Measurements from ENCODE around the gene ASB13.

ASB13 gene, protein sequence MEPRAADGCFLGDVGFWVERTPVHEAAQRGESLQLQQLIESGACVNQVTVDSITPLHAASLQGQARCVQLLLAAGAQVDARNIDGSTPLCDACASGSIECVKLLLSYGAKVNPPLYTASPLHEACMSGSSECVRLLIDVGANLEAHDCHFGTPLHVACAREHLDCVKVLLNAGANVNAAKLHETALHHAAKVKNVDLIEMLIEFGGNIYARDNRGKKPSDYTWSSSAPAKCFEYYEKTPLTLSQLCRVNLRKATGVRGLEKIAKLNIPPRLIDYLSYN

GRCh38 chr10:5666008-5666840, at the start of gene ASB13:
Gene ASB13 (minus strand): TSS chr10:5666595. CDS start chr10:5666551, 44 bp downstream.
- no peak for DNase-seq

- no peak for DNase-seq
Observed at GRCh38 chr10:5711642-5712041, 45.2 kb upstream of the ASB13 start.

- no peak for DNase-seq
Observed at GRCh38 chr10:5710859-5711258, 44.5 kb upstream of the ASB13 start.

DNA sequence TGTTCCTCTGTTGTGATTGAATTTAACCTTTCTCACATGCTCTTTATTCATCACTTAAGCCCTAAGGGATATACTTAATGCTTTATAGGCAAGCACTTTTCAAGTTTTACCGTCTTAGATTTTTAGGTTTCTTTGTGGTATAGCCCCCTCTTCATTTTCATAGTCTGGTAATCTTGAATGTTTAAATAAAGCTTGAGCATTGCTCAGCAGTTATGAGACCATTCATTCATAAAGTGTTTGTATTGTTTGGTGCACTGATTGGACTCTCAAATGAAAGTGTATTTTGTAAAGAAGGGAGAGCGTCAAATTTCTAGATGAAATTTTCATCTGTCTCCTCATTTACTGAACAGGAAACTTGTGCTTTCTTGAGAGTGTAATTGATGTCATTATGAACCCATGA, 43.5 kb upstream of the ASB13 start:
- DNase-seq: no peak

DNA sequence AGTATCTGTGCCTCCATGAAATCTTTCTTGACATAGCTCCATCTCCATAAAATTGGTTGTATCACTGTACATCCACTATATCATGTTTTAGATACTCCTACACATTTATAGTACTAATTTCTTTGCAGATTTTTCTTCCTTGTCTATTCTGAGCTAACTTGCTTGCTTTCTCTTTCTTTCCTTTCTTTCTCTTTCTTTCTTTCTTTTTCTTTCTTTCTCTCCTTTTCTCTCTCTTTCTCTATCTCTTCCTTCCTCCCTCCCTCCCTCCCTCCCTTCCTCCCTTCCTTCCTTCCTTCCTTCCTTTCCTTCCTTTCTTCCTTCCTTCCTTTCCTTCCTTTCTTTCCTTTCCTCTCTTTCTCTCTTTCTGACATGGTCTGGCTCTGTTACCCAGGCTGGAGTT, 42.0 kb upstream of the ASB13 start:
- no peak for DNase-seq

GRCh38 chr10:5698062-5698461, 31.7 kb upstream of the ASB13 start:
- DNase-seq: no peak

- DNase-seq: no peak
Observed at GRCh38 chr10:5697342-5697741, 30.9 kb upstream of the ASB13 start.

DNA sequence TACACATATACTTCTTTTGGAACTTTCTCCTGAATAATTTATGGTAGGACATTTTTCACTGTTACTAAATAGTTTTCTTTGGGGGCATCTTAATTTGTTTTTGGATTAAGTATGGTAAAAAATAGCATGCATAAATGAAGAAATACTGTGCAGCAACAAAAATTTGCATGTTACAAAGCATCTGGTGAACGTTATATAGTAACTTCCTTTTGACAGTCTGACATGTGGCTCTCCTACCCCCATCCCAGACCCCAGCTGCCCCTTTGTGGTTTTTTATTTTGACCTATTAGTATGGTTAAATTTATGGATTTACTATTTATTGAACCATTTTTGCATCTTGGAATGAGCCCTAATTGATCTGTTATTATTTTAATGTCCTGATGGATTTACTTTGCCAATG, 28.2 kb upstream of the ASB13 start:
- DNase-seq: no peak

DNA sequence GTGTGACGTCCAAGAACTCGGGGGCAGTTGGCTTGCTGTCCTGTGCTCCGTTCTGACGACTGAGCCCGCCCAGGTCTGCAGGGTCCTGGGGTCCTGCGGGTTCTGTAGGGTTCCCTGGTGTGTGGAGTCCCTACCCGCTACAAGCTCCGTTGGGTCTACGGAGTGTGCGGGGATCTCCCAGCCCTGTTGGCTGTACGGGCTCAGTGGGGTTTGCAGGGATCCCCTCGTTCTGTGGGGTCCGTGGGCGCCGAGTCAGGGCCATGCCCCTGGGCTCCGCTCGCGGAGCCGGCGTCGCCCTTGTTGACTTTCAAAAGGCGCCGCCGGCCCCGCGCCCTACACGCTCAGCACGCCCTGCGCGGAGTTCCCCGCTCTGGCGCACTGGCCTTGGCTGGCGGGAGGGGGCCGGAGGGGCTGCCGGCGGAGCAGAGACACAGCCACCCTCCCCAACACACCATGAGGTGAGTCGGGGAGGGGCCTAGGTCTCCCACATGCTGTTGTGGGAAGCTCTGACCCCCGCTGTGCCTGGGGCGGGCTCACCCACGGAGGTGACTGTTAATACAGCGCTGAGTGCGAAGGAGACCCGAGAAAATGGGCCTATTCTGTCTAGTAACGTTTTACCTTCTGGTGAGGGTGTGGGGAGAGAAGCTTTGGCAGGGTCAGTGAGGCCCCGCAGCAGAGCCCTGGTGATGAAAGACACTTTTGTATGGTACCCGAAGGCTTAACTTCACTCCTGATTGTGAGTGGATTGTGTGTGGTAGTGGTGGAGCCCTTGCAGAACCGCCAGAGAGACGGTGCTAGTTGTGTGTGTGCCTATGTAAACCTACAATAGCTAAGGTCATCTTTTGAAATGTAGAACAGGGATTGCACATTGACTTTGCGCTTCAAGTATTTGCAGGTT, 26.3 kb upstream of the ASB13 start:
- no peak for DNase-seq

- no peak for DNase-seq
Observed at GRCh38 chr10:5691786-5692185, 25.4 kb upstream of the ASB13 start.

DNA sequence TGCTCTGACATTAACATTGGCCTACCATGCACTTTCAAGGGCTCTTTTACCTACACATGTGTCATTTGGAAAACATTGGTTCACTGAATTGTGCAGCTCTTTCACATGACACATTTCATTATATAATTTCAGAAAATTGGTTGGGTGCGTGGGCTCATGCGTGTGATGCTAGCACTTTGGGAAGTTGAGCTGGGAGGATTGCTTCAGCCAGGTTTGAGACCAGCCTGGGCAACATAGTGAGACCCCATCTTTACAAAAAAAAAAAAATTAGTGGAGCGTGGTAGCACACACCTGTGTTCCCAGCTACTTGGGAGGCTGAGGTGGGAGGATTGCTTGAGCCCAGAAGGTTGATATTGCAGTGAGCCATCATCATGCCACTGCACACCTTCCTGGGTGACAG, 22.2 kb upstream of the ASB13 start:
- DNase-seq: no peak

- no peak for DNase-seq
Observed at GRCh38 chr10:5685764-5686240, 19.4 kb upstream of the ASB13 start.

- DNase-seq: no peak
Observed at GRCh38 chr10:5684971-5685763, 18.8 kb upstream of the ASB13 start.

DNA sequence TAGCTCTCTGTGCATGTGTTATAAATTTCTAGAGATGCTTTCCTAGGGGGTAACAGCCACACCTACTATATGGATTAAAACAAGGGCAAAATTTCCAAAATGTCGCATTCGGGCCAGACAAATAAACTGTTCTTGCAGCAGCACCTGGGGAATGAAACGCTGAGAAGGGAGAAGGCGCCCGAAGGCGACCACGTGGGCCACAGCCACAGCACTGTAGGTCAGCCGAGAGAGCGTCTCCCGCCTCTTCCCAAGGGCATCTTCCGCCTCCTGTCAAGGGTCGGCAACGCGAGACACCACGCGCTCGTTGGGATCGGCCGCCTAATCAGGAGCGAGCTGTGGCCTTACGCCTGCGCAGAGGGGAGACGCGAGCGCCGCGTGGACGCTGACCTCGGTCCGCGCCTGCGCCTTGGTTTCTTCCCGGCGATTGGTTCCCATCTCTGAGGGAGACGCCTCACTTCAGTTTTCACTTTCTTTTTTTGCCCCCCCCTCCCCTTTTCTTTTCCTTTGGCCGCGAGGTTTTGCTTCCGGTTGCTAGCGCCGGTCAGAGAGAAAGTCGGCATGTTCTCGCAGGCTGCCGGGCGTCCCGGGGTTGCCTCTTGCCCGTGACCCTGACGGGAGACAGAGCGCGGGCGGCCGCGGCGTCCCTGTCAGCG, 18.0 kb upstream of the ASB13 start, which contains the start of gene TASOR2:
Gene TASOR2, plus strand, starts transcription at position 521 of the 653 bp plus-strand sequence. CDS start 35,805 bp downstream, outside the sequence.
- DNase-seq: peak; percentile 94

GRCh38 chr10:5683065-5683464, 16.7 kb upstream of the ASB13 start:
- DNase-seq: no peak

DNA sequence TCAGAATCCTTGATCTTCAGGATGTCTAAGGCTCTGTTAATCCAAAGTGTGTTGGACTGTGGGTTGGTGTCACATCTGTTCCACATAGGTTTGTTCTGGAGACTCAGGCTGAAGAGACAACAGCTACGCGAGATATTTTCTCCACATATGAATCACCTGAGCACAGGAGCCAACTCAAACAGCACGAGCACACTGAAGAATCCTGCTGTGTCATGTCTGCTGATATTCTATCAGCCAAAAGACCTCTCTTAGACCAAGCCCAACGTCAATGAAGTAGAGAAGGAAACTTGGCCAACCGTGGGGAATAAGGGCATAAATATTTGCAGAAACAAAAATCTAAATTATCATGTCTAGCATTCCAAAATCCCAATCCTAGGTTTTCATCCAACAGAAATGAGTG, 15.5 kb upstream of the ASB13 start:
- DNase-seq: no peak

DNA sequence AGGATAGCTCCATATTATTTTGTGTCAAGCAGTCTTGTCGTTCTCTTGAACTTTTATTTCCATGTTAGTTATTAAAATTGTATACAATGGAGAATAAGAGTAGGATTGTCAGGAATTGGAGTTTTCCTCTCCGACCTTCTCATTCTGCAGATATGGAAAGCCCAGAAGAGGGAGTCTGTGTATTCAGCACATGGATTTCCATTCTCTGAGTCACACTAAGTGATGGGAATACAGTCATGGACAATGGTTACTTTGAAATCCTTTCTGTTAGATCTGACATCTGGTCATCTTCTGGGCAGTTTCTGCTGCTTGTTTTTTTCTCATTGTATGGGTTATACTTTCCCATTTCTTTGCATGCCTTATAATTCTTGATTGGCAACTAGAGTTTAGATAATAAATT, 13.2 kb upstream of the ASB13 start:
- no peak for DNase-seq

- no peak for DNase-seq
Observed at GRCh38 chr10:5679037-5679435, 12.6 kb upstream of the ASB13 start.

DNA sequence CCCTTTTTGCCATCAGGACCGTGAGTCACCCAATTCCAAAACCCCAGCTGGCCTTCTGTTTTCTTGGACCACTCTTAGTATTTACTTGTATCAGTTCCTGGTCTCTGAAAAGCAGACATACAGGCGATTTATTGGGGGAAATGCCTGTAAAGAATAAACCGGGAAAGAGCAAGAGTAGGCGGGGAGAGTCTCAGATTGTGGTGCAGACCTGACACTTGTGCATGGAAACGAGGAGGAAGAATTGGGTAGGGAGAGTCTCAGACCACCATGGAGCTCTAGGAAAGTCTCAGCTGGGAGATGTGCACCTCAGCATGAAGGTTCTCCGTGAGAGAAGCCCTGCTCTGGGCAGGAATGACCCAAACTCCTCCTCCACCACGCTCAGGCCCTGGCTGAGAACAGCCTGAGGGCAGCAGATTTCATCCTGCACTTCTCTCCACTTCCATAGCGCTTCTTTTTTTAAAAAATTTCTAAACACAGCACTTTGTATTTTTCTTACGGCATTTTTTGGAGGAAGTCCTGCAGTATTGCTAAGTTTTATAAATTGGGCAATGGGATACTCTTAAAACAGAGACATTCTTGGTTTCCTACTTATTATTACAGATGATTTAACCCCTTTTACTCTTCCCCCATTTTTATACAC, 12.1 kb upstream of the ASB13 start:
- DNase-seq: no peak

DNA sequence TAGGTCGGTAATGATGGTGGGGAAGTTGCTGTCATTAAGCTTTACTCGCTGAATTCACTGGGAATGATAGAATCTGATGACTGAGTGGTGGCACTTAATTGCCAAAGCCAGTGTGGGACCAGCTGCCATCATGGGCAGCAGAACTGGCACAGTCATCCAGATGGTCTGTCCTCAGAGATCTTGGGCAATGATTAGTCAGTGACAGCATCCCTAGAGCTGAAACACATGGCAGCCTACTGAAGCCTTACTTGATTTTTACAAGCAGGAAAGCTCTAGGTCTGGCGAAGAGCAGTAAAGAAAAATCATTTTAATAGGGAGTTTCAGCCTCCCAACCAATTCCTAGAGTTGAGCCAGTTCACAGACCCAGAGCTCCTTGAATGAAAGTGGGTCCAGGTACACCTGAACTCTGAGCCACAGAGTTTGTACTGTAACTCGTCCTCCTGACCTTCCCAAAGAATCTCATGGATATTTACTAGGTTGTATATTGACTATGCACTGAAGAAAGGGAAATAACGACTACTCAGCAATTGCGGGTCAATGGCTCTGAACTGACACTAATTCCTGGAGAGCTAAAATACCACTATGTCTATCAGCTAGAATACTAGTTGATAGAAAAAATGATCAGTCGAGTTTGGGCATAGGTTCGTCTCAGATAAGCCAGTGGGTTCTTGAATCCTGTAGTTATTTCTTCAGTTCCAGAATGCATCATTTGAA, 4.4 kb upstream of the ASB13 start:
- no peak for DNase-seq
